ENCODE results near the gene ADAM10.

ADAM10 gene

GRCh38 chr15:58584789-58585461 lies 164.6 kb downstream of the ADAM10 start:
- DNase-seq (ENCODE audit: low read depth in 2 of 2, low spot score in 1 of 2) = no peak

DNA sequence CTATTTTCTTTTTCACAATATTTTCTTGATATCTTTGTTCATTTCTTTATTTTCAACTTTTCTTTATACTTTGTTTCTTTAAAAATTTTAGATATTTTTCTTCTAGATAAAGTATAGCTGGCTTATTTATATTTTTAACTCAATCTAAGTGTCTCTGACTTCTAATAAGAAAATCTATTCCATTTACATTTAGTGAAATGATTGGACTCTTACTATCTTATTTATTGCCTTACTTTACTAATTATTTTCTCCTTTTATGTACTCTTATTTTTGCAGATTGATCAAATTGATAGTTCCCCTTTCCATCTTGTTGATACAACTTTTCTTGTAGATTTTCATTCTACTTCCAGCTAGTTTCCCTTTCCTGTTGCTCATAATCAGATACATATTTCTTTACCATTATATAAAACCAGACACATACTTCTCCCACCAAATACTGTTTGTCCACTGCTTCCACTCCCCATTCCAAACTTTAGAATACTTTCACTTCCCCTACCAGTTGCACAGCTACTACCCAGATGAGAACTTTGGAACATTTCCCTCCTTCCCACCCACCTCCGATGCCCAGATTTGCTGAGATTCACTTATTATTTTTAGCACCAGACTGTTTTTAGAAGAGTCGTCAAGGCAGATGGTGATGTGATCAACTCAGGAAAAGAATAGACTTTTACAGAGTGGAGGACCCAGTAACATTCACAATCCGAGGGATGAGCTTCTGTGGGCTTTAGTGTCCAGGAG lies 166.2 kb downstream of the ADAM10 start:
- DNase-seq (ENCODE audit: low read depth in 2 of 2, low spot score in 1 of 2) = no peak

GRCh38 chr15:58582160-58582559 lies 167.3 kb downstream of the ADAM10 start:
- no peak for DNase-seq (ENCODE audit: low read depth in 2 of 2, low spot score in 1 of 2)

DNA sequence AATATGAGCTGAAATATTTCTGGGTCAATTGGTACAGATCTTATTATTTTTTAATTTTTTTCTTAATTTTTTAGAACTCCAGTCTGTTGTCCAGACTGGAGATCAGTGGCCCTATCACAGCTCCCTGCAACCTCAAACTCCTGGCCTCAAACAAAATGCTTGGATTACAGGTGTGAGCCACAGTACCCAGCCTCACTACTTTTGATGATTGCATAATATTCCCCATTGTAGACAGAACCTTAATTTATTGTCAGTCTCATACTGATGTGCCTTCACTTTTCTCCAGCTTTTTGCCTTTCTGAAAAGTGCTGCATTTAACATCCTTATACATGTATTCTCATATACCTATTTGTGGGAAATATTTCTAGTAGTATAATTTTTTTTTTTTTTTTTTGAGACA lies 172.8 kb downstream of the ADAM10 start:
- DNase-seq (ENCODE audit: low read depth in 2 of 2, low spot score in 1 of 2) = no peak

DNA sequence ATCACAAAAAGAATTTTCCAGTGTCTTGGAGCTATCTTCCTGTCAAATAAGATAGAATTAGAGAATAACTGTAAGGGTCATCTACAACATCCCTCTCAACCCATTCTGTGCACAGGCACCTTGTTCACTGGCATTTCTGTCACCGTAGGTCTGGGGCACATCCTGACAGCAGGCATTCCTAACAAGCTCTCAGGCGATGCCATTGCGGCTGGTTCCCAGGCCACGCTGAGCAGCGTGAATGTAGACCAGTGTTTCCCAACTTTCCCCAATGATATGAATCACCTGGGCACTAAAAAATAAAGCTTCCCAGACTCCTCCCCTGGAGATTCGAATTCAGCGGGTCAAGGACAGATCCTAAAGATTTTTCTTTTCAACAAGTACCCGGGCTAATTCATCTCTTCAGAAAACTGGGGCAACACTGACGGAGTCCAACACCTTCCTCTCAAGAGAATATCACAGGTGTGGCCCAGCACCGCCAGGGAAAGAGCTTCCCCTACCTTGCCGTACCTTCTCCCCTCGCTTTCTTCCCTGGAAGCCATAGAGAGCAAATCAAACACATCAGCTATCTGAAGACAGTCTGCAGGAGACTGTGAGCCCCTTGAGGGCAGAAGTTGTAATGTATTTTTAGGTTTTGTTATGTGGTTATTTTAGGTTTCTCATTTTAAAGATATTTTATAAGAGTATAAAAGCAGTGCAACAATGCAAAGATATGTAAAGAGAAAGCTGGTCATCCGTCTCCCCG lies 174.3 kb downstream of the ADAM10 start:
- no peak for DNase-seq (ENCODE audit: low read depth in 2 of 2, low spot score in 1 of 2)

DNA sequence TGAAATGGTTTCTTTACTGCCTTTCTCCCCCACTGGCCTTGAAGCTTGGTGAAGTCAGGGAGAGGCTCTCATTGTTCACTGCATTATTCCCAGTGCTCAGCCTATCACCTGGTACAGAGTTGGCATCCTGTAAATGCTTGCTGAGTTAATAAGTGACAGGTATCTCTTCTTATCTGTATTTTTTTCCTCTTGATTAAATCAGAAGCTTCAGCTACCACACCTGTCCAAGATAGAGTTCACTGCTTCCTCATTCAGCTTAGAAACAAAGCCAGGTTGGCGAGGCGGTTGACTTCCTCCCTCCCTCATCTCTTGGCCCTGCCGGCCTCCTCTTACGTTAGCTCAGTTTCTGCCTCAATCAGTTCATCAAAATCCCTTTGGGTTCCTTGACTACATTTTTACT lies 174.9 kb downstream of the ADAM10 start:
- DNase-seq (ENCODE audit: low read depth in 2 of 2, low spot score in 1 of 2) = no peak

- no peak for DNase-seq (ENCODE audit: low read depth in 2 of 2, low spot score in 1 of 2)
These were observed 176.2 kb downstream of the ADAM10 start for GRCh38 chr15:58573270-58573669.

- DNase-seq (ENCODE audit: low read depth in 2 of 2, low spot score in 1 of 2) = no peak
These were observed 177.0 kb downstream of the ADAM10 start for GRCh38 chr15:58572521-58572920.

GRCh38 chr15:58571491-58571890 lies 178.0 kb downstream of the ADAM10 start:
- no peak for DNase-seq (ENCODE audit: low read depth in 2 of 2, low spot score in 1 of 2)

- no peak for DNase-seq (ENCODE audit: low read depth in 2 of 2, low spot score in 1 of 2)
These were observed 180.1 kb downstream of the ADAM10 start for GRCh38 chr15:58569455-58569854.

DNA sequence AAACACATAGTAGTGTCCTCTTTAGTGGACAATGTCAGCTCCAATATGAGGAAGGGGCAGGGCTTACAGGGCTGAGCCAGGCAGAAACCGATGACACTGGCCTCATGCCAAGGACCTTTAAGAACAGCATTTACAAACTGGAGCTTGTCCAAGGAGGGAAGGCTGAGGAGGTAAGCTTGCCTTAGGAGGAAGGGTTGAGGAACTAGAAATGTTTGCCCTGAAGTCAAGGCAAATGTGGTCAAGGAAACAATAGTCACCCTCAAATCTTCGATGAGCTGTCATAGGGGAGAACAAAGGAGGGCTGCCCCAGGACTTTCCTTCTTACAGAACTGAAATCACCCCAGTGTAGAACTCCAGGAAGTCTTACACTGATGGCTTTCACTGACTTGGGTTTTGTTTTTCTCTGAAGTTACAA lies 181.3 kb downstream of the ADAM10 start:
- no peak for DNase-seq (ENCODE audit: low read depth in 2 of 2, low spot score in 1 of 2)

DNA sequence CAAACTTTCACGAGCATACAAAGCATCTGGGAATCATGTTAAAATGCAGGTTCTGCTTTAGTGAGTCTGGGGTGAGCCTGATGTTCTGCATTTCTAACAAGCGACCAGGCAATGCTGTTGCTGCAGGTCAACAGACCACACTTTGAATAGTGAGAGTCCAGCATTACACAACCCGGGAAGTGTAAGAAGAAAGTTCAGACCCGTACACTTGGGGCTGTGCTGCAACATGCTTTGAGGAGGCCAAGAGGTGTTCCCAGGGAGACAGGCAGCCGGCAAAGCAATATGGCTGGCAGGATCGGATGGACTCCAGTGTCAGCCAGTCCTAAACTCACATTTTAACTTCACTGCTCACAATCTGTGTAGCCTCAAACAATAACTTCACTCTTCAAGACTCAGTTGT lies 183.5 kb downstream of the ADAM10 start:
- DNase-seq (ENCODE audit: low read depth in 2 of 2, low spot score in 1 of 2) = no peak

DNA sequence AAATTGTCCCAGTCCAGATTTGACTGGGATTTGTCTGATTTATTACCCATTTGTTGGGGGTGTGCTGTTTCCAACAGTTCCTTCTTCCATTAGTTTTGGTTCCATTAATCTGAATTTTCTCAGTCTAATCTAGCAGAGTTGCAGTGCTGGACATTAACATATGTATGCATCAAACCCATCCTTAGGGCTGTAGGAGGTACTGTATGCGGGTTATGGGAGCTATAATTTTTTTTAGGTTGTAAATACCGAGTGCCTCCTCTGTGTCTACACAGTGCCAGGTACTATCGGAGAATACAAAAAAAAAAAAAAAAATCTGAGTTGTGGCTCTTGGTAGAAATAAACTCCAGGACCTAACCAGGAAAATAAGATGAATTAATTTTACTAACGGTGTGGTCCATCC lies 183.9 kb downstream of the ADAM10 start:
- no peak for DNase-seq (ENCODE audit: low read depth in 2 of 2, low spot score in 1 of 2)

- no peak for DNase-seq (ENCODE audit: low read depth in 2 of 2, low spot score in 1 of 2)
These were observed 184.5 kb downstream of the ADAM10 start for GRCh38 chr15:58564981-58565380.

GRCh38 chr15:58562135-58562534 lies 187.4 kb downstream of the ADAM10 start:
- DNase-seq (ENCODE audit: low read depth in 2 of 2, low spot score in 1 of 2) = no peak

GRCh38 chr15:58561321-58561720 lies 188.2 kb downstream of the ADAM10 start:
- DNase-seq (ENCODE audit: low read depth in 2 of 2, low spot score in 1 of 2) = no peak

- no peak for DNase-seq (ENCODE audit: low read depth in 2 of 2, low spot score in 1 of 2)
These were observed 189.5 kb downstream of the ADAM10 start for GRCh38 chr15:58559904-58560588.

- no peak for DNase-seq (ENCODE audit: low read depth in 2 of 2, low spot score in 1 of 2)
These were observed 190.7 kb downstream of the ADAM10 start for GRCh38 chr15:58558777-58559176.

DNA sequence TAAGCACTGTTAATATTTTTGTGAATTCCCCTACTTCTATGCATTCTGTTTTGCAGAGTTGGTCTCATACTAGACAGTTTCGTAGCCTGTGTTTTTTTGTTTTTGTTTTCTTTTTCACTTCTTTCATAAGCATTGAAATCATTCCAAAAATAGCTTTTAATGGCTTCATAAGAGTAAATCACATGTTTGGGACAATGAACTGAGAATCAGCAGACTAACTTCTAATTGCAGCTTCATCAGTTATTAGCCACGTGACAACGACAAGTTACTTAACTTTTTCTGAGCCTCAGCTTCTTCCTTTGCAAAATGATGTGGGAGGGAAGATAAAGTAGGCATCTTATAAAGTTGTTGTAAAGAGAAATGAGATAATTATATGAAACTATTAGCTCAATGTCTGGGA lies 193.0 kb downstream of the ADAM10 start:
- DNase-seq (ENCODE audit: low read depth in 2 of 2, low spot score in 1 of 2) = no peak

- no peak for DNase-seq (ENCODE audit: low read depth in 2 of 2, low spot score in 1 of 2)
These were observed 193.5 kb downstream of the ADAM10 start for GRCh38 chr15:58556028-58556361.

- DNase-seq (ENCODE audit: low read depth in 2 of 2, low spot score in 1 of 2) = no peak
These were observed 194.1 kb downstream of the ADAM10 start for GRCh38 chr15:58555162-58556027.
